Mammary epithelial cell (primary cell): Measurements from ENCODE around the gene SH3BP2.

ENCODE experiments used
- EZH2 ChIP-seq: IDR thresholded peaks from 2 replicates; pipeline ENCODE4 v1.6.1; 2012; ENCODE audit warnings: low read length, inconsistent platforms, borderline replicate concordance
- TF ChIP-seq, protein P1 (sequence below), 2 donors: IDR thresholded peaks in 1 of 2; conservative IDR thresholded peaks in 1 of 2; 2 replicates each; pipeline ENCODE4 v1.5.1; 2011 to 2012; ENCODE audit warnings: inconsistent platforms in 2 of 2, low read length in 2 of 2, mild to moderate bottlenecking in 2 of 2, control low read depth in 1 of 2, low read depth in 1 of 2; ENCODE audit not compliant: insufficient read depth in 1 of 2; ENCODE audit errors: extremely low read depth in 1 of 2

DNA sequence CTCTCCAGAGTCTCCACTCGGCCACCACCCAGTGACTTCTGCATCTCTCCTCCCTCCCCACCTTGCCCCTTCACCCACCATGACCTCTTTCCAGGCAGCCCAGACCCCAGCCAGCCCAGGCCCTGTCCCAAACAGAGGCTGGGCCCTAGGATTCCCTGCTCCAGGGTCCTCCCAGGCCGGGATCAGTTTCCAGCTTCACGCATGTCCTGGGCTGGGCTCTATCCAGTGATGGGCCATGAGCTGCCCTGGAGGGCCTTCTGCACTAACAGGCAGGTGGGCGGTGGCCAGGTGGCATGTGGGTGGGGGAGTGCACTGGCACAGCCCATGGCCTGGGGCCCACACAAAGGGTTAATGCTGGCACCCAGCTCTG is 30.4 kb downstream of the SH3BP2 start:
- TF ChIP-seq, protein P1, sequence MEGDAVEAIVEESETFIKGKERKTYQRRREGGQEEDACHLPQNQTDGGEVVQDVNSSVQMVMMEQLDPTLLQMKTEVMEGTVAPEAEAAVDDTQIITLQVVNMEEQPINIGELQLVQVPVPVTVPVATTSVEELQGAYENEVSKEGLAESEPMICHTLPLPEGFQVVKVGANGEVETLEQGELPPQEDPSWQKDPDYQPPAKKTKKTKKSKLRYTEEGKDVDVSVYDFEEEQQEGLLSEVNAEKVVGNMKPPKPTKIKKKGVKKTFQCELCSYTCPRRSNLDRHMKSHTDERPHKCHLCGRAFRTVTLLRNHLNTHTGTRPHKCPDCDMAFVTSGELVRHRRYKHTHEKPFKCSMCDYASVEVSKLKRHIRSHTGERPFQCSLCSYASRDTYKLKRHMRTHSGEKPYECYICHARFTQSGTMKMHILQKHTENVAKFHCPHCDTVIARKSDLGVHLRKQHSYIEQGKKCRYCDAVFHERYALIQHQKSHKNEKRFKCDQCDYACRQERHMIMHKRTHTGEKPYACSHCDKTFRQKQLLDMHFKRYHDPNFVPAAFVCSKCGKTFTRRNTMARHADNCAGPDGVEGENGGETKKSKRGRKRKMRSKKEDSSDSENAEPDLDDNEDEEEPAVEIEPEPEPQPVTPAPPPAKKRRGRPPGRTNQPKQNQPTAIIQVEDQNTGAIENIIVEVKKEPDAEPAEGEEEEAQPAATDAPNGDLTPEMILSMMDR (conservative IDR thresholded peaks at IDR 0.05 in 1 of 2, IDR thresholded peaks at IDR 0.05 in 1 of 2; ENCODE audit: extremely low read depth in 1 of 2, insufficient read depth in 1 of 2, low read depth in 1 of 2, low read length in 2 of 2) = no peak
- TF ChIP-seq EZH2 = no peak
